Measurements from ENCODE around the gene DONSON.

The DONSON gene

DNA sequence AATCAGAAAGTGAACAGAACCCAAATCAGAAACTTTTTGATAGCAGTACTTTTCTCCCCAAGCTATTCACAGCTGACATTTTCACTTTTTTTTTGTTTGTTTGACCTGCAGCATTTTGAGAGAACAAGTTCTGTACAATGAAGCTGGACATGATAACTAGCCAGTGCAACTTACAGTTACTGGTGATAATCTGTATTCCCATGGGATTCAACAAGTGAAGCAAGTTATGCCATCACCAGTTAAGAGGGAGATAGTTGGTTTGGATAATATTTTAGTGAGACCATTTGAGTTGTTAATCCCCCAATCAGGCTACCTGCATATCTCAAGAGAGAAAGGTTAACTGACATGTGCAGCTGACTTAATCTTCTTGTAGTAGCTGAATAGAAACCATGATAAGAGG is 27.5 kb downstream of the DONSON start:
- H3K4me3 ChIP-seq (ENCODE audit: low read depth, low read length) = no peak overlapping the region
- DNase-seq (ENCODE audit: low read depth) = no peak
- TF ChIP-seq MAX (IDR thresholded peaks at IDR 0.05; ENCODE audit: low read depth, low read length) = no peak
- no peak for TF ChIP-seq MYC (IDR thresholded peaks at IDR 0.05; ENCODE audit: low read depth, low read length)
- no peak for TF ChIP-seq CTCF (IDR thresholded peaks at IDR 0.05; ENCODE audit: low read depth, low read length)
- no peak for TF ChIP-seq POLR2A (IDR thresholded peaks at IDR 0.05; ENCODE audit: extremely low read depth, insufficient read length)

DNA sequence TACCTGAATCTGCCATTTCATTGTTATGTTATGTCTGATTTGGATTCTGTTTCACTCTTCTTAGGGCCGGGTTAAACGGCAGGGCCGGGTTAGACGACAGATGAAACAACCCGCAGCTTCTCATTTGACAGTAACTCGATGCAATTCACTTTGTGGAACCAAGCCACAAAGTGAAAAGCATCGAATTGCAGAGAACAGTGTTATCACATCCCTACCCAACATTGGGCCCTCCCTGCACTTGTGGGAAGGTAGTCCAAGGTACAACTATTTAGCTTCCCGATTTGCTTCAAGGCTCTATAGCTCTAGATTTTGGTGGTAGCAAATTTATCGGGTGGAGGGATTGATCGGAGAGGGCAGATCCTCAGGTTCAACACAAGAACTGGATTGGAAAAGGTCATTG is 28.7 kb downstream of the DONSON start:
- no peak overlapping the region for H3K4me3 ChIP-seq (ENCODE audit: low read depth, low read length)
- no peak for TF ChIP-seq MAX (IDR thresholded peaks at IDR 0.05; ENCODE audit: low read depth, low read length)
- TF ChIP-seq CTCF (IDR thresholded peaks at IDR 0.05; ENCODE audit: low read depth, low read length) = no peak
- TF ChIP-seq POLR2A (IDR thresholded peaks at IDR 0.05; ENCODE audit: extremely low read depth, insufficient read length) = no peak
- TF ChIP-seq MYC (IDR thresholded peaks at IDR 0.05; ENCODE audit: low read depth, low read length) = no peak
- DNase-seq (ENCODE audit: low read depth) = no peak

DNA sequence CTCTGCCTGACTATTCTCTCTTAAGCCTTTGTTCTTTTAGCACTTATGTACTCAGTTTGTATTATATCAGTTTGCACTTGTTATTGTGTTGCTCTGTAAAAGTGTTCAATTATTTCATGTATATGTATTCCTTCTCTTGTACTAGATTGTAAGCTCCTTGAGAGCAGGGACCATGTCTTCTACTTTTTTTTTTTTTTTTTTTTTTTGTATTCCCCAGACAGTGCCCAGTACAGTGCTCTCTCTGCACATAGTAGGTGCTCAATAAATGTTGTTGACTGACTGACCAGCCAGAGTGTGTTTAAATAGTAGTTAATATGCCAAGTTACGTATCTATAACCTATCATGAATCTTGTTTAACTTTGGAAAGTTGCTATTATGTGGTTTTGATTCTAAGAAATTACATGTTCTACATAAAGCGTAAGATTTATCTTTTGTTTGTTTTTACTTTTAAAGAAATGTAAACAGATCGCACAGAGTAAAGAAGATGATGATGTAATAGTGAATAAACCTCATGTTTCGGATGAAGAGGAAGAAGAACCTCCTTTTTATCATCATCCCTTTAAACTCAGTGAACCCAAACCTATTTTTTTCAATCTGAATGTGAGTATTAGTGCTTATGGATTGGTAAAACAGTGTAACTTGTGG is 29.6 kb downstream of the DONSON start:
- H3K4me3 ChIP-seq (ENCODE audit: low read depth, low read length) = no peak overlapping the region
- DNase-seq (ENCODE audit: low read depth) = no peak
- TF ChIP-seq CTCF (IDR thresholded peaks at IDR 0.05; ENCODE audit: low read depth, low read length) (no peak), MYC (IDR thresholded peaks at IDR 0.05; ENCODE audit: low read depth, low read length) (no peak), MAX (IDR thresholded peaks at IDR 0.05; ENCODE audit: low read depth, low read length) (no peak), POLR2A (IDR thresholded peaks at IDR 0.05; ENCODE audit: extremely low read depth, insufficient read length) (no peak)

DNA sequence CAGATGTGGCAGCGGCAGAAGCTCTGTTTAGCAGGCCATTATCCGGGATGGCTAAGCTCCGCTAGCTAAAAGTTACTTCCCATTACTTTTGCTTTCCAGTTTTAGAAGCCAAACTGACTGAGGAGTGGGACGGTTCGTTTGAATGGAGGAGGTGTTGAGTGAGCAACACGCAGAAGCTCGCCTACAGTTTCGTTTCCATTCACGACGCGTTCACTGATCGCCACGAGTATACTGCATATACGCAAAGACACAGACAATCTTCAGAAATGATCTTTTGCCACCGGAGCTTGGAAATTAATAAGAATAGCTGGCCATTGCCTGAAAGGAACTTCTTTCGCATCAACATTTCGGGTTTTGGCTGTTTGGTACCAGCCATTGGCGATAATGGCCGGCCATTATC is 31.0 kb downstream of the DONSON start:
- DNase-seq (ENCODE audit: low read depth) = no peak
- TF ChIP-seq MAX (IDR thresholded peaks at IDR 0.05; ENCODE audit: low read depth, low read length) = no peak
- no peak for TF ChIP-seq CTCF (IDR thresholded peaks at IDR 0.05; ENCODE audit: low read depth, low read length)
- no peak for TF ChIP-seq POLR2A (IDR thresholded peaks at IDR 0.05; ENCODE audit: extremely low read depth, insufficient read length)
- TF ChIP-seq MYC (IDR thresholded peaks at IDR 0.05; ENCODE audit: low read depth, low read length) = no peak
- H3K4me3 ChIP-seq (ENCODE audit: low read depth, low read length) = no peak overlapping the region

DNA sequence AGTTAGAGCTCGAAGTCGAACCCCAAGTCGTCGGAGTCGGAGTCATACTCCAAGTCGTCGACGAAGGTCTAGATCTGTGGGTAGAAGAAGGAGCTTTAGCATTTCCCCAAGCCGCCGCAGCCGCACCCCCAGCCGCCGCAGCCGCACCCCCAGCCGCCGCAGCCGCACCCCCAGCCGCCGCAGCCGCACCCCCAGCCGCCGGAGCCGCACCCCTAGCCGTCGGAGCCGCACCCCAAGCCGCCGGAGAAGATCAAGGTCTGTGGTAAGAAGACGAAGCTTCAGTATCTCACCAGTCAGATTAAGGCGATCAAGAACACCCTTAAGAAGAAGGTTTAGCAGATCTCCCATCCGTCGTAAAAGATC is 33.5 kb downstream of the DONSON start:
- TF ChIP-seq CTCF (IDR thresholded peaks at IDR 0.05; ENCODE audit: low read depth, low read length) (no peak), MAX (IDR thresholded peaks at IDR 0.05; ENCODE audit: low read depth, low read length) (no peak), POLR2A (IDR thresholded peaks at IDR 0.05; ENCODE audit: extremely low read depth, insufficient read length) (no peak), MYC (IDR thresholded peaks at IDR 0.05; ENCODE audit: low read depth, low read length) (no peak)
- no peak for DNase-seq (ENCODE audit: low read depth)
- H3K4me3 ChIP-seq (ENCODE audit: low read depth, low read length) = no peak overlapping the region
